Measurements from ENCODE around the gene MID1IP1. TPM values are rescaled to one million over a fixed set of nuclear protein-coding genes. Genes with fewer than 3 reads are reported as not detected.

The MID1IP1 gene
- total and polyA plus RNA-seq, 2 of the 13 experiments (the other 11 are each of a cell fraction or from before 2014, with no cell fraction given): 35.7 to 36.1 TPM

- TF ChIP-seq ELK4 (CRISPR knock-in tag; IDR thresholded peaks at IDR 0.05; ENCODE audit: borderline replicate concordance) (no peak), MED13 (CRISPR knock-in tag; IDR thresholded peaks at IDR 0.05) (no peak), ZFP41 (CRISPR knock-in tag; IDR thresholded peaks at IDR 0.05; ENCODE audit: borderline replicate concordance) (no peak), ZNF362 (CRISPR knock-in tag; IDR thresholded peaks at IDR 0.05; ENCODE audit: borderline replicate concordance) (no peak), ZZZ3 (CRISPR knock-in tag; IDR thresholded peaks at IDR 0.05; ENCODE audit: borderline replicate concordance) (no peak), ZNF788 (CRISPR knock-in tag; IDR thresholded peaks at IDR 0.05; ENCODE audit: borderline replicate concordance) (no peak), ARHGAP35 (CRISPR knock-in tag; IDR thresholded peaks at IDR 0.05; ENCODE audit: borderline replicate concordance) (no peak), GLMP (CRISPR knock-in tag; IDR thresholded peaks at IDR 0.05; ENCODE audit: borderline replicate concordance) (no peak), PHF20 (CRISPR knock-in tag; IDR thresholded peaks at IDR 0.05) (no peak), ZBTB38 (CRISPR knock-in tag; IDR thresholded peaks at IDR 0.05) (no peak), NR2F2 (IDR thresholded peaks at IDR 0.05; ENCODE audit: borderline replicate concordance, low read depth) (no peak), ZNF780A (CRISPR knock-in tag; IDR thresholded peaks at IDR 0.05) (no peak), AGO2 (optimal IDR thresholded peaks at IDR 0.05; ENCODE audit: low read depth, low read length) (no peak), TEAD3 (CRISPR knock-in tag; optimal IDR thresholded peaks at IDR 0.05; ENCODE audit: borderline replicate concordance) (no peak), NCOR1 (IDR thresholded peaks at IDR 0.05; ENCODE audit: borderline replicate concordance, low read length) (peak; percentile 31; the same call in 1 of the 2 replicates), ZNF782 (CRISPR knock-in tag; IDR thresholded peaks at IDR 0.05; ENCODE audit: borderline replicate concordance) (no peak), MTF1 (CRISPR knock-in tag; IDR thresholded peaks at IDR 0.05) (no peak), REXO4 (CRISPR knock-in tag; IDR thresholded peaks at IDR 0.05; ENCODE audit: borderline replicate concordance) (no peak), PRDM4 (CRISPR knock-in tag; IDR thresholded peaks at IDR 0.05; ENCODE audit: borderline replicate concordance) (no peak), EZH2 (conservative IDR thresholded peaks at IDR 0.05; ENCODE audit: low read depth, low read length) (no peak)
Measured at GRCh38 chrX:38805432-38806389, 4.5 kb downstream of the MID1IP1 start (continued).
